Keratinocyte (primary cell): ENCODE data around the gene EHMT1. TPM values are rescaled to one million over a fixed set of nuclear protein-coding genes. Genes with fewer than 3 reads are reported as not detected.

Experiments
- DNase-seq: peaks from one replicate; pipeline ENCODE4 v3.0.0-alpha.2; 2011; ENCODE audit warnings: low read depth, missing footprints, low spot score
- FAIRE-seq: peaks from 2 replicates; lab custom pipeline; 2011; peaks lifted over from hg19 to GRCh38; lab: Jason Lieb, UNC
- H2AFZ ChIP-seq: 2 replicates; pipeline ENCODE4 v1.6.0; 2012; ENCODE audit warnings: low read length, control low read depth, inconsistent platforms; ENCODE audit not compliant: control insufficient read depth
- H3K27ac ChIP-seq: 2 replicates; pipeline ENCODE4 v1.5.1; 2011; ENCODE audit warnings: low read length; ENCODE audit not compliant: control insufficient read depth, insufficient read depth
- H3K27me3 ChIP-seq: 3 replicates; pipeline ENCODE4 v1.6.0; 2011; ENCODE audit warnings: low read length; ENCODE audit not compliant: control insufficient read depth, insufficient read depth; ENCODE audit errors: extremely low read depth
- H3K36me3 ChIP-seq, 2 experiments: 2 replicates in 1 of 2; 3 replicates in 1 of 2; pipeline ENCODE4 v1.5.1; 2011; ENCODE audit warnings: low read length in 2 of 2, mild to moderate bottlenecking in 1 of 2; ENCODE audit not compliant: control insufficient read depth in 2 of 2, insufficient read depth in 2 of 2; ENCODE audit errors: extremely low read depth in 1 of 2
- H3K4me1 ChIP-seq: 3 replicates; pipeline ENCODE4 v1.5.1; 2011; ENCODE audit warnings: low read length; ENCODE audit not compliant: control insufficient read depth, insufficient read depth; ENCODE audit errors: extremely low read depth
- H3K4me2 ChIP-seq: 3 replicates; pipeline ENCODE4 v1.6.0; 2011; ENCODE audit warnings: low read depth, low read length; ENCODE audit not compliant: control insufficient read depth, insufficient read depth; ENCODE audit errors: extremely low read depth
- H3K4me3 ChIP-seq, 3 experiments: fragments of 200-600 bp in 1 of 3; sonication (generic) in 1 of 3; 2 replicates in 2 of 3; 3 replicates in 1 of 3; pipeline ENCODE4 v1.5.1; 2011 to 2016; ENCODE audit warnings: low read length in 3 of 3, mild to moderate bottlenecking in 3 of 3, control low read depth in 2 of 3, inconsistent platforms in 1 of 3, low read depth in 1 of 3, mixed read lengths in 1 of 3, mixed run types in 1 of 3, moderate library complexity in 1 of 3; ENCODE audit not compliant: control insufficient read depth in 2 of 3, insufficient read depth in 2 of 3; ENCODE audit errors: extremely low read depth in 1 of 3
- H3K79me2 ChIP-seq: 2 replicates; pipeline ENCODE4 v1.6.0; 2012; ENCODE audit warnings: low read length; ENCODE audit not compliant: control insufficient read depth, insufficient read depth
- H3K9ac ChIP-seq: 3 replicates; pipeline ENCODE4 v1.6.0; 2011; ENCODE audit warnings: low read length; ENCODE audit not compliant: control insufficient read depth, insufficient read depth; ENCODE audit errors: extremely low read depth
- H3K9me1 ChIP-seq: 3 replicates; pipeline ENCODE4 v1.6.0; 2011; ENCODE audit warnings: low read length; ENCODE audit not compliant: control insufficient read depth, insufficient read depth; ENCODE audit errors: extremely low read depth
- H3K9me3 ChIP-seq: 2 replicates; pipeline ENCODE4 v1.5.1; 2012; ENCODE audit warnings: low read depth, low read length; ENCODE audit not compliant: control insufficient read depth
- H4K20me1 ChIP-seq: 3 replicates; pipeline ENCODE4 v1.6.0; 2011; ENCODE audit warnings: low read length; ENCODE audit not compliant: control insufficient read depth, insufficient read depth; ENCODE audit errors: extremely low read depth
- CTCF ChIP-seq, 3 experiments: IDR thresholded peaks in 1 of 3; conservative IDR thresholded peaks in 1 of 3; optimal IDR thresholded peaks in 1 of 3; 2 replicates in 2 of 3; 3 replicates in 1 of 3; pipeline versions ENCODE3 to v1.5.1; 2011; ENCODE audit warnings: low read length in 3 of 3, mild to moderate bottlenecking in 3 of 3, moderate library complexity in 2 of 3, control low read depth in 1 of 3, inconsistent platforms in 1 of 3; ENCODE audit not compliant: insufficient read depth in 2 of 3; ENCODE audit errors: extremely low read depth in 1 of 3
- EZH2 ChIP-seq: IDR thresholded peaks from one replicate; pipeline ENCODE4 v1.6.1; 2012; ENCODE audit warnings: inconsistent platforms, mild to moderate bottlenecking, low read length, moderate library complexity
- dilution Hi-C: fragments of 300-500 bp; cut with MboI; formaldehyde crosslinking; loops from one replicate; pipeline ENCODE4 v1.7.0; 2020; ENCODE audit warnings: low sequenced_read_pairs; ENCODE audit not compliant: extremely low pct_ligation_motif_present
- polyA plus RNA-seq, 5 experiments: library from polyadenylated mRNA; depleted of rRNA in 3 of 5; stranded (reverse) in 3 of 5; stranded (forward) in 1 of 5; unstranded in 1 of 5; fragments of >200 nt; gene quantifications; 1 replicate in 1 of 5; 2 replicates in 3 of 5; 3 replicates in 1 of 5; pipeline versions ENCODE4 v1.2.1 to v1.2.3, GENCODE V29; 2011 to 2012; ENCODE audit warnings: missing spikeins in 2 of 5, low read depth in 1 of 5, low replicate concordance in 1 of 5

EHMT1 gene
- polyA plus RNA-seq, 1 donor (not counting 4 experiments of a cell fraction or from before 2014, with no cell fraction given), result 25.9 TPM

- DNase-seq, result no peak
- FAIRE-seq, result no peak
- no peaks in the 10 kb centered on the region for H3K4me1 ChIP-seq
- no peak overlapping the region for H3K4me3 ChIP-seq
- no peaks in the 10 kb centered on the region for H4K20me1 ChIP-seq
- H3K9me3 ChIP-seq, result no peaks in the 10 kb centered on the region
- H3K9ac ChIP-seq, result no peak overlapping the region
- no peaks in the 10 kb centered on the region for H3K79me2 ChIP-seq
- dilution Hi-C loops, result no loop called here
- H2AFZ ChIP-seq, result no peak overlapping the region
- peaks cover 21 to 24% of the 10 kb centered on the region in 2 experiments for H3K36me3 ChIP-seq
- no peaks in the 10 kb centered on the region for H3K27me3 ChIP-seq
- no peak overlapping the region for H3K4me2 ChIP-seq
- no peak for TF ChIP-seq CTCF (optimal IDR thresholded peaks at IDR 0.05 in 1 of 3, IDR thresholded peaks at IDR 0.05 in 1 of 3, conservative IDR thresholded peaks at IDR 0.05 in 1 of 3; ENCODE audit: extremely low read depth in 1 of 3, insufficient read depth in 2 of 3, low read length in 3 of 3)
- TF ChIP-seq EZH2, result no peak
- H3K27ac ChIP-seq, result no peak overlapping the region
- no peaks in the 10 kb centered on the region for H3K9me1 ChIP-seq
Observed at GRCh38 chr9:137786511-137786920, 167.7 kb downstream of the EHMT1 start.

GRCh38 chr9:137787381-137787780 is 168.6 kb downstream of the EHMT1 start:
- DNase-seq (no peak), FAIRE-seq (no peak)
- TF ChIP-seq CTCF (optimal IDR thresholded peaks at IDR 0.05 in 1 of 3, IDR thresholded peaks at IDR 0.05 in 1 of 3, conservative IDR thresholded peaks at IDR 0.05 in 1 of 3; ENCODE audit: extremely low read depth in 1 of 3, insufficient read depth in 2 of 3, low read length in 3 of 3) (no peak), EZH2 (no peak)
- no peaks in the 10 kb centered on the region for H3K4me1 ChIP-seq
- H3K4me3 ChIP-seq, result no peak overlapping the region
- no peak overlapping the region for H2AFZ ChIP-seq
- no peaks in the 10 kb centered on the region for H3K9me1 ChIP-seq
- no peak overlapping the region for H3K27ac ChIP-seq
- no peaks in the 10 kb centered on the region for H3K79me2 ChIP-seq
- H3K9ac ChIP-seq, result no peak overlapping the region
- H3K9me3 ChIP-seq, result no peaks in the 10 kb centered on the region
- H4K20me1 ChIP-seq, result no peaks in the 10 kb centered on the region
- dilution Hi-C loops, result no loop called here
- H3K27me3 ChIP-seq, result no peaks in the 10 kb centered on the region
- peaks cover 17 to 25% of the 10 kb centered on the region in 2 experiments for H3K36me3 ChIP-seq
- H3K4me2 ChIP-seq, result no peak overlapping the region
